D721Med (cell line): ENCODE measurements around the gene CUEDC1.

Experiments used
- DNase-seq: peaks from one replicate; pipeline ENCODE4 v3.0.0; 2011; ENCODE audit warnings: low spot score; ENCODE audit not compliant: insufficient read length
- FAIRE-seq: peaks from 2 replicates; lab custom pipeline; 2011; peaks lifted over from hg19 to GRCh38; lab: Jason Lieb, UNC
- CTCF ChIP-seq: IDR thresholded peaks from 2 replicates; pipeline ENCODE4 v1.5.1; 2012; ENCODE audit warnings: mild to moderate bottlenecking, control low read depth; ENCODE audit not compliant: insufficient read depth; ENCODE audit errors: missing control alignments

The CUEDC1 gene

GRCh38 chr17:57890857-57891232 lies 64.4 kb downstream of the CUEDC1 start:
- FAIRE-seq (no peak), DNase-seq (no peak)
- no peak for TF ChIP-seq CTCF

- no peak for TF ChIP-seq CTCF
- no peak for DNase-seq
Observed at GRCh38 chr17:57889892-57890856, 65.0 kb downstream of the CUEDC1 start.

GRCh38 chr17:57889252-57889651 lies 66.0 kb downstream of the CUEDC1 start:
- TF ChIP-seq CTCF = no peak
- no peak for DNase-seq
- FAIRE-seq = no peak

More at GRCh38 chr17:57889892-57890856, 65.0 kb downstream of the CUEDC1 start:
- FAIRE-seq = no peak

GRCh38 chr17:57888311-57889216 lies 66.6 kb downstream of the CUEDC1 start:
- DNase-seq (no peak), FAIRE-seq (no peak)
- TF ChIP-seq CTCF = no peak

GRCh38 chr17:57887161-57887560 lies 68.1 kb downstream of the CUEDC1 start:
- FAIRE-seq = no peak
- DNase-seq = no peak
- no peak for TF ChIP-seq CTCF

GRCh38 chr17:57886020-57886419 lies 69.2 kb downstream of the CUEDC1 start:
- FAIRE-seq = no peak
- TF ChIP-seq CTCF = no peak
- DNase-seq = no peak
